Glutamatergic neuron (in vitro differentiated cells): ENCODE measurements around the gene GNAT3. TPM values are rescaled to one million over a fixed set of nuclear protein-coding genes. Genes with fewer than 3 reads are reported as not detected.

Experiments used
- DNase-seq: peaks from one replicate; pipeline ENCODE4 v3.0.0; 2022
- H3K27ac Mint-ChIP-seq: one replicate; pipeline ENCODE4 v1.8.0; 2020; ENCODE audit warnings: mild to moderate bottlenecking, mixed read lengths, inconsistent platforms; ENCODE audit not compliant: unreplicated experiment
- H3K27me3 Mint-ChIP-seq: one replicate; pipeline ENCODE4 v1.8.0; 2020; ENCODE audit warnings: mild to moderate bottlenecking, moderate library complexity, mixed read lengths, inconsistent platforms; ENCODE audit not compliant: unreplicated experiment
- H3K36me3 Mint-ChIP-seq: one replicate; pipeline ENCODE4 v1.8.0; 2020; ENCODE audit warnings: mild to moderate bottlenecking, mixed read lengths, inconsistent platforms; ENCODE audit not compliant: unreplicated experiment
- H3K4me1 Mint-ChIP-seq: one replicate; pipeline ENCODE4 v1.8.0; 2020; ENCODE audit warnings: mild to moderate bottlenecking, low read depth, mixed read lengths, inconsistent platforms; ENCODE audit not compliant: unreplicated experiment
- H3K4me3 Mint-ChIP-seq: one replicate; pipeline ENCODE4 v1.8.0; 2020; ENCODE audit warnings: mild to moderate bottlenecking, mixed read lengths, inconsistent platforms; ENCODE audit not compliant: unreplicated experiment
- H3K9me3 Mint-ChIP-seq: one replicate; pipeline ENCODE4 v1.8.0; 2020; ENCODE audit warnings: mild to moderate bottlenecking, moderate library complexity, mixed read lengths, inconsistent platforms; ENCODE audit not compliant: unreplicated experiment
- total RNA-seq: library from RNA; stranded (reverse); fragmentation: NEBNext Ultra II Directional; extraction: Animal tissue kit (Norgen Biotek cat#: 25700); gene quantifications from one replicate; pipeline ENCODE4 v1.2.1, GENCODE V29; 2021; ENCODE audit not compliant: unreplicated experiment
- TF ChIP-seq, protein P1 (sequence below): fragments of 200-600 bp; sonication (generic); IDR thresholded peaks from one replicate; pipeline ENCODE4 v1.5.0; 2021; ENCODE audit not compliant: partially characterized antibody, unreplicated experiment

Gene GNAT3
- total RNA-seq, 1 donor from 2014 or later = 2.0 TPM

DNA sequence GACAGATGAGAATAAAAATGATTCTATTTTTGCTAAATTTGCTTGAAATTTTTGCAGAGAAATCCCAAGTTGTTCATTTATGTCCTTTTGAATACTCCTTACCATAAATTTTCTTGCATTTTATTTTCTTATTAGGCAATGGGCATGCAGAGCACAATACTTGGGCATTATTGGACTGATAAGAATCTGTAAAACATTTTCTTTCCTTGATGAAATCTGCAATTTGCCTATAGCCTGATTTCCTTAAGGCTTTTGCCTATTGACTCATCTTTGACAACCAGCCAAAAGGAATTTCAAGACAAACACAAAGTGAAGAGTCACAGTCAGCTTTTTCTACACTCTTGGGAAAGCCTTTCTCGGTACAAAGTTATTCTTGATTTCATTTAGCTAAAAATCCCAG lies 30.5 kb upstream of the GNAT3 start:
- DNase-seq = no peak
- no peak overlapping the region for H3K27ac Mint-ChIP-seq

DNA sequence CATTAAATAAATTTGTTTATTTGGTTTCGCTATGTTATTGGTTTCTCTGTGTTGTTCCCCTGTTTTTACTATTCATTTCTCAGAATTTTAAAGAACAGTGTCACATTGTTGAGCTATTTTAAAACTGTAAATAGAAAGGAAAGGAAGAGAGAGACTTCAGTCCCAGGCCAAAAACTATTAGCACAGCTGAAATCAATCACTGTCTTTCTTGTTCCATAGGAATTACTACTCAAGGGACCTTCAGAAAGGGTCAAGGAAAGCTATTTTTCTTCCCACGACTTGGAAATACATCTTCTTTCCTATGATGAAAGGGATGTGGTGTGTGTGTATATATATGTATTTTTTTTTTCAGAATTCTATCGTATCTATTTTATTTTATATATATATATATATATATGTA lies 29.0 kb upstream of the GNAT3 start:
- no peaks in the 10 kb centered on the region for H3K27me3 Mint-ChIP-seq
- H3K4me3 Mint-ChIP-seq = no peak overlapping the region
- H3K4me1 Mint-ChIP-seq = no peaks in the 10 kb centered on the region
- TF ChIP-seq, protein P1, sequence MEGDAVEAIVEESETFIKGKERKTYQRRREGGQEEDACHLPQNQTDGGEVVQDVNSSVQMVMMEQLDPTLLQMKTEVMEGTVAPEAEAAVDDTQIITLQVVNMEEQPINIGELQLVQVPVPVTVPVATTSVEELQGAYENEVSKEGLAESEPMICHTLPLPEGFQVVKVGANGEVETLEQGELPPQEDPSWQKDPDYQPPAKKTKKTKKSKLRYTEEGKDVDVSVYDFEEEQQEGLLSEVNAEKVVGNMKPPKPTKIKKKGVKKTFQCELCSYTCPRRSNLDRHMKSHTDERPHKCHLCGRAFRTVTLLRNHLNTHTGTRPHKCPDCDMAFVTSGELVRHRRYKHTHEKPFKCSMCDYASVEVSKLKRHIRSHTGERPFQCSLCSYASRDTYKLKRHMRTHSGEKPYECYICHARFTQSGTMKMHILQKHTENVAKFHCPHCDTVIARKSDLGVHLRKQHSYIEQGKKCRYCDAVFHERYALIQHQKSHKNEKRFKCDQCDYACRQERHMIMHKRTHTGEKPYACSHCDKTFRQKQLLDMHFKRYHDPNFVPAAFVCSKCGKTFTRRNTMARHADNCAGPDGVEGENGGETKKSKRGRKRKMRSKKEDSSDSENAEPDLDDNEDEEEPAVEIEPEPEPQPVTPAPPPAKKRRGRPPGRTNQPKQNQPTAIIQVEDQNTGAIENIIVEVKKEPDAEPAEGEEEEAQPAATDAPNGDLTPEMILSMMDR = no peak
- no peaks in the 10 kb centered on the region for H3K36me3 Mint-ChIP-seq
- H3K9me3 Mint-ChIP-seq = no peaks in the 10 kb centered on the region
- H3K27ac Mint-ChIP-seq = no peak overlapping the region
- DNase-seq = no peak

More for the DNA sequence above, 30.5 kb upstream of the GNAT3 start:
- Mint-ChIP-seq H3K4me1 (no peaks in the 10 kb centered on the region), H3K36me3 (no peaks in the 10 kb centered on the region), H3K27me3 (no peaks in the 10 kb centered on the region), H3K4me3 (no peak overlapping the region), H3K9me3 (no peaks in the 10 kb centered on the region)
- TF ChIP-seq, protein P1 = no peak

DNA sequence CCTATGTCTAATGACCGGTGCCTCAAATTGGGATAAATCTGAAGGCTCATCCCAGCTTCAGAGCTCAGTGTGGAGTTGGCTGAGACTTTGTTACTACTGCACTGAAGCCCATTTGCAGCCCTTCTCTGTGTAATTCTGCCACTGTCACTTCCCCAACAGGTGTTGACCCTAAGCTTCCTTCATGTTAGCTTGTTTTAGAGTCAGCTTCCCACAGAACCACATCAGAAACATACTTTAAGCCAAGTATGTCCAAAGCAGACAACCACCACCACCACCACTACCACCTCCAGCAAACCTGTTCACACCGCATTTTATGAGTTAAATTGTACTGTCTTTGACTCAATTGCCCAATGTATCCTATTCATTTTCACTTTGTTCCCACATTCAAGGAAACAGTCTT lies 25.2 kb upstream of the GNAT3 start:
- no peak for DNase-seq
- H3K36me3 Mint-ChIP-seq = peaks cover 5% of the 10 kb centered on the region
- no peak overlapping the region for H3K27ac Mint-ChIP-seq
- H3K27me3 Mint-ChIP-seq = no peaks in the 10 kb centered on the region
- TF ChIP-seq, protein P1 = no peak
- no peaks in the 10 kb centered on the region for H3K4me1 Mint-ChIP-seq
- no peaks in the 10 kb centered on the region for H3K9me3 Mint-ChIP-seq
- H3K4me3 Mint-ChIP-seq = no peak overlapping the region

DNA sequence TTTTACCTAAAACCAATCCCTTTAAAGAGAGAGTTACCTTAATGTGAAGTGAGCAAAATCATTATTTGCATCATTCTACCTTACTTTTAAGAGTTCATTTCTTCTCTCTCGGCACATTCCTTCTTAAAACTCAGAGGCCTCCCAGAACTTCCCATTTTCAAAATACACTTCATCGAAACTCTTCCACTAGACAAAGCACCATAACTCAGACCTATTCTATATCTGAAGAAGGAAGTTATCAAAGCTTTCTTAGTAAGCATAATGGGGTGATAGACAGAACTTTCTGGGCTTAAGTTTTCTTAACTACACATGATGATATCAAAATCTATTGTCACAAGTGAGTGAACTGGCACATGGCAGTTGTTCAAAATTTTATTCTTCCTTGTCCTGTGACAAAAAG lies 24.6 kb upstream of the GNAT3 start:
- no peaks in the 10 kb centered on the region for H3K27me3 Mint-ChIP-seq
- H3K4me1 Mint-ChIP-seq = no peaks in the 10 kb centered on the region
- H3K9me3 Mint-ChIP-seq = no peaks in the 10 kb centered on the region
- peaks cover 5% of the 10 kb centered on the region for H3K36me3 Mint-ChIP-seq
- H3K4me3 Mint-ChIP-seq = no peak overlapping the region
- no peak overlapping the region for H3K27ac Mint-ChIP-seq
- TF ChIP-seq, protein P1 = no peak
- DNase-seq = no peak

DNA sequence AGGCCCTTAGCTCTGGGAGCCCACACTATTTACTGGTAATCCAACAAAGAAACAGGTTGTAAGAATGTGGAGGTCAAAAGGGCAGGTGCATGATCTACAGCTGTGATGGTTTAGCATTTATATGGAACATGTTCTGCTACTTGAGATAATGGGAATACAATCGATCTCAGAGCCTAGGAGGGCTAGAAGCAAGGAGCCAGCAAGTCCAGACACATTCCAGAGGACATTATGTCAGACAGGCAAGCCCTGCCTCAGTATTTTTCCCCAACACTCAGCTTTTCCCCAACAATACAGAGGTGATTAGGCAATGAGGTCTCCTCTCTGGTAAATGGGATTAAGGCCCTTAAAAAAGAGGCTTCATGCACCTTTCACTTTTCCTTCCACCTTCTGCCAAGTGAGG lies 21.4 kb upstream of the GNAT3 start:
- no peaks in the 10 kb centered on the region for H3K27me3 Mint-ChIP-seq
- H3K27ac Mint-ChIP-seq = no peak overlapping the region
- H3K4me3 Mint-ChIP-seq = no peak overlapping the region
- no peaks in the 10 kb centered on the region for H3K9me3 Mint-ChIP-seq
- no peaks in the 10 kb centered on the region for H3K4me1 Mint-ChIP-seq
- TF ChIP-seq, protein P1 = no peak
- H3K36me3 Mint-ChIP-seq = peaks cover 5% of the 10 kb centered on the region
- no peak for DNase-seq
